Astrocyte (in vitro differentiated cells and primary cell): Measurements from ENCODE around the gene SYTL4. TPM values are rescaled to one million over a fixed set of nuclear protein-coding genes. Genes with fewer than 3 reads are reported as not detected.

Experiments used
- DNase-seq: peaks from one replicate; pipeline ENCODE4 v3.0.0-alpha.2; 2010; ENCODE audit warnings: low read depth
- FAIRE-seq: peaks from 2 replicates; lab custom pipeline; 2011; peaks lifted over from hg19 to GRCh38; lab: Jason Lieb, UNC
- H2AFZ ChIP-seq: 2 replicates; pipeline ENCODE4 v1.6.0; 2012; ENCODE audit warnings: low read depth, low read length, inconsistent platforms
- H3K27ac ChIP-seq: 2 replicates; pipeline ENCODE4 v1.5.1; 2011; ENCODE audit warnings: low read depth, low read length, inconsistent platforms
- H3K27me3 ChIP-seq: 2 replicates; pipeline ENCODE4 v1.6.0; 2011; ENCODE audit warnings: low read length, inconsistent platforms; ENCODE audit not compliant: insufficient read depth
- H3K36me3 ChIP-seq: 2 replicates; pipeline ENCODE4 v1.5.1; 2011; ENCODE audit warnings: low read length, inconsistent platforms; ENCODE audit not compliant: insufficient read depth
- H3K4me1 ChIP-seq: 2 replicates; pipeline ENCODE4 v1.5.1; 2011; ENCODE audit warnings: low read length, inconsistent platforms; ENCODE audit not compliant: insufficient read depth
- H3K4me2 ChIP-seq: 2 replicates; pipeline ENCODE4 v1.6.0; 2012; ENCODE audit warnings: low read length, inconsistent platforms
- H3K4me3 ChIP-seq: 2 replicates; pipeline ENCODE4 v1.5.1; 2011; ENCODE audit warnings: low read depth, mild to moderate bottlenecking, low read length, inconsistent platforms; ENCODE audit not compliant: insufficient read depth
- H3K79me2 ChIP-seq: 2 replicates; pipeline ENCODE4 v1.6.0; 2012; ENCODE audit warnings: mild to moderate bottlenecking, low read length, inconsistent platforms; ENCODE audit not compliant: insufficient read depth
- H3K9ac ChIP-seq: 2 replicates; pipeline ENCODE4 v1.6.0; 2012; ENCODE audit warnings: mild to moderate bottlenecking, low read length, inconsistent platforms
- H3K9me3 ChIP-seq: 2 replicates; pipeline ENCODE4 v1.5.1; 2012; ENCODE audit warnings: low read depth, mild to moderate bottlenecking, low read length, inconsistent platforms; ENCODE audit not compliant: insufficient read depth
- H4K20me1 ChIP-seq: 2 replicates; pipeline ENCODE4 v1.6.0; 2012; ENCODE audit warnings: low read length, inconsistent platforms; ENCODE audit not compliant: insufficient read depth
- H3K27ac Mint-ChIP-seq: one replicate; pipeline ENCODE4 v1.8.0; 2021; ENCODE audit warnings: mild to moderate bottlenecking, mixed read lengths; ENCODE audit not compliant: unreplicated experiment
- H3K27me3 Mint-ChIP-seq: one replicate; pipeline ENCODE4 v1.8.0; 2021; ENCODE audit warnings: low read depth, mixed read lengths; ENCODE audit not compliant: unreplicated experiment
- H3K36me3 Mint-ChIP-seq: one replicate; pipeline ENCODE4 v1.8.0; 2021; ENCODE audit warnings: low read depth, mixed read lengths; ENCODE audit not compliant: unreplicated experiment
- H3K4me1 Mint-ChIP-seq: one replicate; pipeline ENCODE4 v1.8.0; 2021; ENCODE audit warnings: low read depth, mixed read lengths; ENCODE audit not compliant: unreplicated experiment
- H3K4me3 Mint-ChIP-seq: one replicate; pipeline ENCODE4 v1.8.0; 2021; ENCODE audit warnings: mild to moderate bottlenecking, moderate library complexity, mixed read lengths; ENCODE audit not compliant: unreplicated experiment
- H3K9me3 Mint-ChIP-seq: one replicate; pipeline ENCODE4 v1.8.0; 2021; ENCODE audit warnings: mild to moderate bottlenecking, mixed read lengths; ENCODE audit not compliant: unreplicated experiment
- CTCF ChIP-seq: IDR thresholded peaks from 2 replicates; pipeline ENCODE4 v1.5.1; 2011; ENCODE audit warnings: low read depth, mild to moderate bottlenecking, inconsistent platforms, low read length, moderate library complexity; ENCODE audit not compliant: insufficient read depth
- EZH2 ChIP-seq: IDR thresholded peaks from 2 replicates; pipeline ENCODE4 v1.6.1; 2012; ENCODE audit warnings: mild to moderate bottlenecking, low read length, inconsistent platforms; ENCODE audit not compliant: insufficient read depth
- total RNA-seq: library from RNA; stranded (reverse); gene quantifications from 2 replicates; pipeline ENCODE4 v1.2.1, GENCODE V29; 2021

Gene SYTL4
- total RNA-seq, 1 donor from 2014 or later: 3.3 TPM

DNA sequence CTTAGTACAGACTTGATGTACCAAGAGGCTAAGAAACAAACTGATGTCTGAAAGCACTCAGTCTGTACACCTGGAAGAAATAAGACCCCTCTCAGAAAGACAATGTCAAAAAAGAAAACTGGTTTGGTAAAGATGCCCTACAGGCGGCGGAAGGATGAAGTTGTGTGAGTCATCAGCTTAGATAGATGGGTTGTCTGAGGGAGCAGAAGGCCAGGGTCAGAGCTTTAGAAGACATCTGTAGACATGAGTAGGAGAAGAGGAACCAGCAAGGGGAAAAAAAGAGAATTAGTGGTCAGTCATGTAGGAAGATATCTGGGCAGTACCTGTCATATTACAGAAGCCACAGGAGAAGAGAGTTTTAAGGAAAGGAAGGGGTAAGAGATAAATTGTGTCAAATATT lies 79.7 kb downstream of the SYTL4 start:
- Mint-ChIP-seq H3K9me3 (no peaks in the 10 kb centered on the region), H3K4me1 (peaks cover 29% of the 10 kb centered on the region), H3K27ac (no peak overlapping the region), H3K27me3 (no peaks in the 10 kb centered on the region), H3K36me3 (peaks cover 4% of the 10 kb centered on the region), H3K4me3 (no peak overlapping the region)
- Histone ChIP-seq H3K4me3 (no peak overlapping the region), H3K27ac (no peak overlapping the region), H3K27me3 (no peaks in the 10 kb centered on the region), H3K79me2 (no peaks in the 10 kb centered on the region), H3K9me3 (no peaks in the 10 kb centered on the region), H4K20me1 (no peaks in the 10 kb centered on the region), H2AFZ (no peak overlapping the region), H3K4me2 (no peak overlapping the region), H3K36me3 (no peaks in the 10 kb centered on the region), H3K9ac (no peak overlapping the region), H3K4me1 (peaks cover 33% of the 10 kb centered on the region)
- DNase-seq (no peak), FAIRE-seq (no peak)
- TF ChIP-seq EZH2 (no peak), CTCF (no peak)

GRCh38 chrX:100650841-100651240 lies 81.1 kb downstream of the SYTL4 start:
- peaks cover 5% of the 10 kb centered on the region for H3K79me2 ChIP-seq
- H3K9me3 ChIP-seq: no peaks in the 10 kb centered on the region
- peaks cover 32% of the 10 kb centered on the region for H3K4me1 Mint-ChIP-seq
- no peaks in the 10 kb centered on the region for H3K27me3 Mint-ChIP-seq
- DNase-seq (no peak), FAIRE-seq (no peak)
- no peak overlapping the region for H3K4me3 ChIP-seq
- no peak overlapping the region for H2AFZ ChIP-seq
- no peaks in the 10 kb centered on the region for H3K27me3 ChIP-seq
- no peak overlapping the region for H3K4me3 Mint-ChIP-seq
- peaks cover 4% of the 10 kb centered on the region for H3K36me3 Mint-ChIP-seq
- H3K9me3 Mint-ChIP-seq: no peaks in the 10 kb centered on the region
- peak overlapping the region; percentile 95 for H3K27ac ChIP-seq
- H3K9ac ChIP-seq: no peak overlapping the region
- H3K27ac Mint-ChIP-seq: peak overlapping the region; percentile 96
- TF ChIP-seq EZH2 (no peak), CTCF (no peak)
- no peaks in the 10 kb centered on the region for H4K20me1 ChIP-seq
- H3K4me1 ChIP-seq: peaks cover 45% of the 10 kb centered on the region
- H3K36me3 ChIP-seq: no peaks in the 10 kb centered on the region
- H3K4me2 ChIP-seq: no peak overlapping the region

GRCh38 chrX:100649550-100650356 lies 82.2 kb downstream of the SYTL4 start:
- no peak overlapping the region for H3K4me3 Mint-ChIP-seq
- FAIRE-seq: no peak
- peak overlapping the region; percentile 95 for H3K27ac ChIP-seq

More at GRCh38 chrX:100649550-100650356, 82.2 kb downstream of the SYTL4 start:
- Histone ChIP-seq H3K79me2 (peaks cover 16% of the 10 kb centered on the region), H3K27me3 (no peaks in the 10 kb centered on the region), H4K20me1 (no peaks in the 10 kb centered on the region), H2AFZ (peak overlapping the region; percentile 30), H3K4me3 (peak overlapping the region; percentile 17), H3K4me2 (peak overlapping the region; percentile 82), H3K36me3 (no peaks in the 10 kb centered on the region), H3K9me3 (no peaks in the 10 kb centered on the region), H3K9ac (peak overlapping the region; percentile 76), H3K4me1 (peaks cover 49% of the 10 kb centered on the region)
- H3K27me3 Mint-ChIP-seq: no peaks in the 10 kb centered on the region
- H3K4me1 Mint-ChIP-seq: peaks cover 38% of the 10 kb centered on the region
- peak overlapping the region; percentile 96 for H3K27ac Mint-ChIP-seq
- no peaks in the 10 kb centered on the region for H3K9me3 Mint-ChIP-seq
- no peak for TF ChIP-seq CTCF
- no peak for TF ChIP-seq EZH2
- peaks cover 4% of the 10 kb centered on the region for H3K36me3 Mint-ChIP-seq
- DNase-seq: peak; percentile 89
